ENCODE measurements around the gene DGKB.

DNA sequence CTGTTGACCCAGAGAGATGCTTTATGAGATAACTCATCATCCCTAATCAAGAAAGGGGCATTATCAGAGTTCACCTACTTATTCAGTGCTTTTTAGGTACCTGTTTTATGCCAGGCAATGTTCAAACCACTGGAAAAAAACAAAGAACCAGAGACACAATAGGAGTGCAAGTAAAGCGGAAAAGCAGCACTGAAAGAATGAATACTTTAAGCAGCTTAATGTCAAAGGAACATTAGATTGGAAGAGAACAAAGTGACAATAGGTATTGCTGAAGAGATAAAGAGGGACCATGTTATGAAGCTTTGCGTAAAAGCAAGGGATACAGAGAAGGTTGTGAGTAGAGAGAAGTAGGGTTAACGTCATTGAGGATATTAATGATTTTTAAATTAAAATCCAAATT lies 11.3 kb downstream of the DGKB start:
- TF ChIP-seq, protein P1, sequence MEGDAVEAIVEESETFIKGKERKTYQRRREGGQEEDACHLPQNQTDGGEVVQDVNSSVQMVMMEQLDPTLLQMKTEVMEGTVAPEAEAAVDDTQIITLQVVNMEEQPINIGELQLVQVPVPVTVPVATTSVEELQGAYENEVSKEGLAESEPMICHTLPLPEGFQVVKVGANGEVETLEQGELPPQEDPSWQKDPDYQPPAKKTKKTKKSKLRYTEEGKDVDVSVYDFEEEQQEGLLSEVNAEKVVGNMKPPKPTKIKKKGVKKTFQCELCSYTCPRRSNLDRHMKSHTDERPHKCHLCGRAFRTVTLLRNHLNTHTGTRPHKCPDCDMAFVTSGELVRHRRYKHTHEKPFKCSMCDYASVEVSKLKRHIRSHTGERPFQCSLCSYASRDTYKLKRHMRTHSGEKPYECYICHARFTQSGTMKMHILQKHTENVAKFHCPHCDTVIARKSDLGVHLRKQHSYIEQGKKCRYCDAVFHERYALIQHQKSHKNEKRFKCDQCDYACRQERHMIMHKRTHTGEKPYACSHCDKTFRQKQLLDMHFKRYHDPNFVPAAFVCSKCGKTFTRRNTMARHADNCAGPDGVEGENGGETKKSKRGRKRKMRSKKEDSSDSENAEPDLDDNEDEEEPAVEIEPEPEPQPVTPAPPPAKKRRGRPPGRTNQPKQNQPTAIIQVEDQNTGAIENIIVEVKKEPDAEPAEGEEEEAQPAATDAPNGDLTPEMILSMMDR (IDR thresholded peaks at IDR 0.05; ENCODE audit: low read length), result no peak
- no peak for TF ChIP-seq EZH2 (optimal IDR thresholded peaks at IDR 0.05; ENCODE audit: low read depth, low read length)
- no peak for TF ChIP-seq EZH2phosphoT487 (IDR thresholded peaks at IDR 0.05; ENCODE audit: low read length)

Measured in MM.1S (cell line).